OCI-LY1 (cell line): ENCODE data around the gene C12orf56.

Source experiments
- EZH2 ChIP-seq: fragments of 200-600 bp; sonication (generic), shearing (Covaris generic); IDR thresholded peaks from 2 replicates; pipeline ENCODE4 v1.8.0; 2017; ENCODE audit warnings: borderline replicate concordance, mixed run types, mild to moderate bottlenecking, antibody characterized with exemption, low read length, moderate library complexity, mixed read lengths
- TF ChIP-seq, protein P1 (sequence below): fragments of 200-600 bp; sonication (generic), shearing (Covaris generic); IDR thresholded peaks from 2 replicates; pipeline ENCODE4 v1.5.1; 2017; ENCODE audit warnings: mild to moderate bottlenecking, antibody characterized with exemption, low read length, moderate library complexity, mixed read lengths

DNA sequence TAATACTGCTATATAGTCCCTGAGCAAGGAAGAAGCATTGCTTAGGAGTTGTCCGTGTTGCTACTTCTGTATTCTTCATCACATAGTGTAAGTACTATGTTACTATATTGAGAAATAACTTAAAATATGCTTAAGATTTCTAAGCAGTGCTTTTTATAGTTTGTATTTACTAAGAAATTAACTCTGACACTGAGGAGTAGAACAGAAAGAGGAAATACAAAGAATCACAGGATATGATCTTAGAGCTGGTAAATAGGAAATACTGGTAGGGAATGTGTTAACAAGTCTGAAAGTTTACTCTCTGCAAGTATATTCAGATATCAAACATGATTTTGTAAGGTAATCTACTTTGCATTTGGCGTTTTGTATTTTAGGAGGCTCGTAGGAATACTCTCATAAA, 29.1 kb upstream of the C12orf56 start:
- TF ChIP-seq, protein P1, sequence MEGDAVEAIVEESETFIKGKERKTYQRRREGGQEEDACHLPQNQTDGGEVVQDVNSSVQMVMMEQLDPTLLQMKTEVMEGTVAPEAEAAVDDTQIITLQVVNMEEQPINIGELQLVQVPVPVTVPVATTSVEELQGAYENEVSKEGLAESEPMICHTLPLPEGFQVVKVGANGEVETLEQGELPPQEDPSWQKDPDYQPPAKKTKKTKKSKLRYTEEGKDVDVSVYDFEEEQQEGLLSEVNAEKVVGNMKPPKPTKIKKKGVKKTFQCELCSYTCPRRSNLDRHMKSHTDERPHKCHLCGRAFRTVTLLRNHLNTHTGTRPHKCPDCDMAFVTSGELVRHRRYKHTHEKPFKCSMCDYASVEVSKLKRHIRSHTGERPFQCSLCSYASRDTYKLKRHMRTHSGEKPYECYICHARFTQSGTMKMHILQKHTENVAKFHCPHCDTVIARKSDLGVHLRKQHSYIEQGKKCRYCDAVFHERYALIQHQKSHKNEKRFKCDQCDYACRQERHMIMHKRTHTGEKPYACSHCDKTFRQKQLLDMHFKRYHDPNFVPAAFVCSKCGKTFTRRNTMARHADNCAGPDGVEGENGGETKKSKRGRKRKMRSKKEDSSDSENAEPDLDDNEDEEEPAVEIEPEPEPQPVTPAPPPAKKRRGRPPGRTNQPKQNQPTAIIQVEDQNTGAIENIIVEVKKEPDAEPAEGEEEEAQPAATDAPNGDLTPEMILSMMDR = no peak
- no peak for TF ChIP-seq EZH2
